ENCODE results near the gene DCC. TPM values are rescaled to one million over a fixed set of nuclear protein-coding genes. Genes with fewer than 3 reads are reported as not detected.

DCC gene
- total RNA-seq, 1 donor from 2014 or later: not detected

- DNase-seq (ENCODE audit: low read depth): no peak
- no peak overlapping the region for H3K4me3 ChIP-seq (ENCODE audit: low read depth, low read length)
- TF ChIP-seq, protein P1, sequence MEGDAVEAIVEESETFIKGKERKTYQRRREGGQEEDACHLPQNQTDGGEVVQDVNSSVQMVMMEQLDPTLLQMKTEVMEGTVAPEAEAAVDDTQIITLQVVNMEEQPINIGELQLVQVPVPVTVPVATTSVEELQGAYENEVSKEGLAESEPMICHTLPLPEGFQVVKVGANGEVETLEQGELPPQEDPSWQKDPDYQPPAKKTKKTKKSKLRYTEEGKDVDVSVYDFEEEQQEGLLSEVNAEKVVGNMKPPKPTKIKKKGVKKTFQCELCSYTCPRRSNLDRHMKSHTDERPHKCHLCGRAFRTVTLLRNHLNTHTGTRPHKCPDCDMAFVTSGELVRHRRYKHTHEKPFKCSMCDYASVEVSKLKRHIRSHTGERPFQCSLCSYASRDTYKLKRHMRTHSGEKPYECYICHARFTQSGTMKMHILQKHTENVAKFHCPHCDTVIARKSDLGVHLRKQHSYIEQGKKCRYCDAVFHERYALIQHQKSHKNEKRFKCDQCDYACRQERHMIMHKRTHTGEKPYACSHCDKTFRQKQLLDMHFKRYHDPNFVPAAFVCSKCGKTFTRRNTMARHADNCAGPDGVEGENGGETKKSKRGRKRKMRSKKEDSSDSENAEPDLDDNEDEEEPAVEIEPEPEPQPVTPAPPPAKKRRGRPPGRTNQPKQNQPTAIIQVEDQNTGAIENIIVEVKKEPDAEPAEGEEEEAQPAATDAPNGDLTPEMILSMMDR (conservative IDR thresholded peaks at IDR 0.05; ENCODE audit: low read depth, low read length): no peak
Observed at GRCh38 chr18:52554180-52554579, 214.2 kb downstream of the DCC start.

GRCh38 chr18:52567360-52567759 is 227.4 kb downstream of the DCC start:
- TF ChIP-seq, protein P1 (conservative IDR thresholded peaks at IDR 0.05; ENCODE audit: low read depth, low read length): no peak

DNA sequence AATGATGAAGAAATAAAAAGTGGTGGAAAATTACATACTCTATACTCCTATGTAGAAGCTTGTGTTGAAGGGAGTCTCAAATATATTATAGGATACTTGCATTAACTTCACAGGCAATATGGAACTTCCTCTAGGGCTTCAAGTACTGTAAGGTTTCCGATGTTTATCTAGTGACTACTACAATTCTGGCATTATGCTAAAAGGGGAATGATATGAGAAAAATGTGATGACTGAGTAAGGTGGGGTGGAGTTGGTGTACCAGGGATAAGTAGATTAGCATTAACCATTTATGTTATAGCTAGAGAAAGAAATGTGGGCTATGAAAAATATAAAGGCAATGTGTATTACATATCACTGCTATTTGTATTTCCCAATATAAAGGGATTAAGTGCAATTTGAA is 229.5 kb downstream of the DCC start:
- DNase-seq (ENCODE audit: low read depth): no peak
- TF ChIP-seq, protein P1 (conservative IDR thresholded peaks at IDR 0.05; ENCODE audit: low read depth, low read length): no peak
- no peak overlapping the region for H3K4me3 ChIP-seq (ENCODE audit: low read depth, low read length)

More at GRCh38 chr18:52567360-52567759, 227.4 kb downstream of the DCC start:
- no peak overlapping the region for H3K4me3 ChIP-seq (ENCODE audit: low read depth, low read length)
- no peak for DNase-seq (ENCODE audit: low read depth)

DNA sequence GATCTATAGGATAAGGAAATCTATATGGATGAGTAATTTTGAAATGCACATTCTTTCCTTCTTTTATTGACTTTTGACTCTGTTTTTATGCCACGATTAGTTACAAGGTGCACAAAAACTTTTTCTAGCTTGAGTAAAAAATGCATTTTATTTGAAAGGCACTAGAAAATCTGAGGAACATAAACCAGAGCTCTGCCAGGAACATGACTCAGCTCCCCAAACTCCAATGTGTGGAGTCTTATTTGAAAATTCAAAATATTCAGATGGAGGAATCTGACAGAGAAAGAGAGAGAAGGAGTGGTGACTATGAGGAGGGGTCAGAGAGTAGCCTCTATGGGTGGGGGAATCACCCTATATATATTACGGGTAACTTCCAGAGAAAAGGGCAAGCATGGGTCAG is 231.0 kb downstream of the DCC start:
- no peak for DNase-seq (ENCODE audit: low read depth)
- H3K4me3 ChIP-seq (ENCODE audit: low read depth, low read length): no peak overlapping the region
- TF ChIP-seq, protein P1 (conservative IDR thresholded peaks at IDR 0.05; ENCODE audit: low read depth, low read length): no peak

DNA sequence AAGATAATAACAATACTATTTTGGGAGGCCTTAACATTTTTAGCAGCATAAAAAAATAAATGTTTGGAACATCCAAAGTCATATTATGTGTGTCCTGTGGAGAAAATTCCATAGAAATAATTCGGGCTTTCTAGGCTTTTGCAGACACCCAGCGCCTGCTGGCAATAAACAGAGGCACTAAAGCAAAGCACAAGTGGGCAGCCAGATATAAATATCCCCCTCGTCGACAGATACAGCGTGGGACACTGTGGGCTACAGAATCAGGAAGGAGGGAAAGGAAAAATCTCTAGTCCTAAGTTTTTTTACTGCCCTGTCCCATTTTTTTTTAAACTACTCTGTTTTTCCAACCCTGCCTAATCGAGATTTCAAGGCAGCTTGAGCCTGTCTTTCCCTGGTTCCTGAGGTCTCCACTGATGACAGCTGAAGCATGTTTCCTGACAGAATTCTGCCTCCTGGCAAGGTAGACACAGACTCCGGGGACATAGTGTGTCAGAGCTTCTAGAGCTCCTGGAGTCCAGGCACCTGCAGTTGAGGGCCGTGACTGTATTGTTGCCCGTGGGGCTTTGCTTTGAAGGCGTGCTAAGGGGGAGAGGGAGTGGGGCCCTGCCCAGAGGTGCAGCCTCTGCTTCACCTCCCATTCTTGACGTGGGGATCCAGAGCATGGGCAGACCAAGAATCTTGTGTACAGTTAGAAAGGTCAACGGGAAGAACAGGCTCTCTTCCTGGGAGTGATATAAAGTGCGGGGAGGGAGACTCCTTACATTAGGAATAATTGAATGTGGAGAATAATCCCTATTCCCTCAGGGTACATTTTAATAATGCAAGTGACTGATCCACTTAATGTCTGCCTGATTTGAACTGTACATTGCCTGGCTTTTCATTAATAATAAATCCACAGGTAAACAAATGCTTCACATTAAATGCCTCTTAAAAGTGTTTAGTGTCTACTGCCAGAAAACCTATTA is 232.3 kb downstream of the DCC start:
- TF ChIP-seq, protein P1 (conservative IDR thresholded peaks at IDR 0.05; ENCODE audit: low read depth, low read length): no peak
- H3K4me3 ChIP-seq (ENCODE audit: low read depth, low read length): no peak overlapping the region

GRCh38 chr18:52577795-52578194 is 237.8 kb downstream of the DCC start:
- H3K4me3 ChIP-seq (ENCODE audit: low read depth, low read length): no peak overlapping the region
- TF ChIP-seq, protein P1 (conservative IDR thresholded peaks at IDR 0.05; ENCODE audit: low read depth, low read length): no peak
- DNase-seq (ENCODE audit: low read depth): no peak

More for the DNA sequence above, 232.3 kb downstream of the DCC start:
- no peak for DNase-seq (ENCODE audit: low read depth)

Data from epithelial cell of proximal tubule (primary cell).